ENCODE measurements around the gene PACSIN3. TPM values are rescaled to one million over a fixed set of nuclear protein-coding genes. Genes with fewer than 3 reads are reported as not detected.
"Not testable (repeated sequence)": the region's sequence is repeated elsewhere in the genome, so short reads cannot be mapped to it uniquely, and the experiment has no call there.

The PACSIN3 gene
- total RNA-seq, 2 experiments from 2014 or later = 0.91 to 1.2 TPM

DNA sequence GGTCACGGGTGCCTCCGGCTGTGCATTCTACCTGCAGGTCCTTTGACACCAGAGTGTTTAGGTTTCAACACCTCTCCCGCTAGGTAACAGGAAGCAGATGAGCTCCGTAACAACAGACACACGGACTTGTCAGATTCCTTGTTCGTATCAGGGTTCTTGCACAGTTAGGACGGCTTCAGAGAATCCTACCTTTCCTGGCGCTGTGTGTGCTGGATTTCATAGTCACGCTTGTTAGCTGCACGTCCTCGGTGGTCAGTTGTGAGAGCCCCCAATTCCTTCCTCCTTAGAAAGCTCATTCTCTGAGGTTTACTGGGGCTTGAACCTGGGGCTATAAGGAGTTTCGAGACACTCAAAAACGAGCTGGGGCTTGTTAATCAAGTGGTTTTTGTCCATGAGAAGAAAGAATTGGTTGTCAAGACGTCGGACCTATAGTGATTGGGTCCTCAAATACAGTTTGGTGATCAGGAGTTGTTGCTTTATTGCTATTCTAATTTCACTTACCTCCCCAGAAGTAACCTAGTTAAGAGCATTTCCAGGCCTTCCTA is 29.2 kb upstream of the PACSIN3 start:
- Mint-ChIP-seq H3K4me1 (peaks cover 46% of the 10 kb centered on the region), H3K9me3 (no peaks in the 10 kb centered on the region), H3K4me3 (peak overlapping the region; percentile 90), H3K27ac (peak overlapping the region; percentile 100), H3K36me3 (ENCODE audit: low read depth) (peaks cover 46% of the 10 kb centered on the region), H3K27me3 (no peaks in the 10 kb centered on the region)
- ChIA-PET POLR2A (interaction anchor here (0.8 to 7.1 kb wide), 32 partner anchors 11 to 551 kb away, joined by 3 to 161 read pairs (median 6); partner anchors contain the start of genes ACP2, ARFGAP2, ARHGAP1 and CSTPP1), CTCF (interaction anchor here (0.7 to 3.7 kb wide), 17 partner anchors 8 to 197 kb away, joined by 3 to 33 read pairs (median 4); partner anchors contain the start of genes ACP2, ARFGAP2, MADD and NR1H3)
- DNase-seq = no peak

DNA sequence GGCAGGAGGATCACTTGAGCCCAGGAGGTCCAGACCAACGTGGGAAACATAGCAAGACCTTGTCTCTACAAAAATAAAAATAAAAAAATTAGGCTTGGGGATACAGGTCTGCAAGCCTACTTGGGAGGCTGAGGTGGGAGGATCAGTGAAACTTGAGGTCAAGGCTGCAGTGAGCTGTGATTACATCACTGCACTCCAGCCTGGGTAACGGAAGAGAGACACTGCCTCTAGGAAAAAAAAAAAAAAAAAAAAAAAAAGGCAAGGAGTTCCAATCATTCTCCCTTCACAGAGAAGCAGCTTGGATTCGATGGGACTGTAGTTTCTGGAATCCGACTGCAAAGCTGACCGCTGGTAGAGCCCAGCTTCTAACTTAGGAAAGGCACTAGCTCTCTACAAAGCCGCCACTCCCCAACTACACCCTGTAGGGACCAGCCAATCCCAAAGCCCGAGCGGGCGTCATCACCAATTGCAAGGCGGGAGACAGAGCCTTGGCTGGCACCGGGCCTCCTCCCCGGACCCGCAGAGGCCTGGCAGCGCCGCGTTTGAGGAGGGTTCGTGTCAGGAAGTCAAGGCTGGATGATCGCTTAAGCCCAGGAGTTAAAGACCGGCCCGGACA is 27.8 kb upstream of the PACSIN3 start:
- H3K4me1 Mint-ChIP-seq = peaks cover 48% of the 10 kb centered on the region
- H3K27ac Mint-ChIP-seq = peak overlapping the region; percentile 100
- CTCF ChIA-PET = interaction anchor here (0.5 to 3.7 kb wide), 19 partner anchors 9 to 664 kb away, joined by 3 to 33 read pairs (median 4); partner anchors contain the start of genes ACP2, AGBL2, ARFGAP2 and MADD
- H3K36me3 Mint-ChIP-seq (ENCODE audit: low read depth) = peaks cover 36% of the 10 kb centered on the region
- H3K4me3 Mint-ChIP-seq = peak overlapping the region; percentile 90
- H3K27me3 Mint-ChIP-seq = no peaks in the 10 kb centered on the region
- peak; percentile 92 for DNase-seq
- H3K9me3 Mint-ChIP-seq = peaks cover 3% of the 10 kb centered on the region
- POLR2A ChIA-PET = interaction anchor here (0.5 to 7.1 kb wide), 37 partner anchors 8 to 634 kb away, joined by 3 to 161 read pairs (median 6); partner anchors contain the start of genes ACP2, ARFGAP2, ARHGAP1 and CKAP5

DNA sequence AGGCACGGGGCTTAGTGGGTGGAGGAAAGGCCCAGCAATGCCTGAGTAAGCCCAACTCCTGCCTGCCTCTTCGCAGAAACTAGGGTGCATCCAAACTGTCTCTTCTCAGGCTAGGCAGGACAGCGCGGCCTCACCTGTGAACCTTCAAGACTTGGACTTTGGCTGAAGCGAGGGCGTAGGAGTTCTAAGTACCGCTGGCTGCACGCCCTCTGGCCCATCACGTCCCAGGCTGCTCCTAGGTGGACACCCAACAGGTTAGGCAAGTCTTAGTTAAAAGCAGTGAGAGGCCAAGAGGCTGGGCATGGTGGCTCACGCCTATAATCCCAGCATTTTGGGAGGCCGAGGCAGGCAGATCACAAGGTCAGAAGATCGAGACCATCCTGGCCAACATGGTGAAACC is 26.7 kb upstream of the PACSIN3 start:
- no peaks in the 10 kb centered on the region for H3K27me3 Mint-ChIP-seq
- ChIA-PET POLR2A (no interaction called here), CTCF (interaction anchor here (1.5 to 2.7 kb wide), 2 partner anchors 36 to 502 kb away, joined by 3 to 19 read pairs; partner anchors contain the start of genes ACP2 and AGBL2)
- peaks cover 28% of the 10 kb centered on the region for H3K36me3 Mint-ChIP-seq (ENCODE audit: low read depth)
- no peak overlapping the region for H3K27ac Mint-ChIP-seq
- H3K4me3 Mint-ChIP-seq = no peak overlapping the region
- no peak for DNase-seq
- peaks cover 3% of the 10 kb centered on the region for H3K9me3 Mint-ChIP-seq
- peaks cover 41% of the 10 kb centered on the region for H3K4me1 Mint-ChIP-seq

DNA sequence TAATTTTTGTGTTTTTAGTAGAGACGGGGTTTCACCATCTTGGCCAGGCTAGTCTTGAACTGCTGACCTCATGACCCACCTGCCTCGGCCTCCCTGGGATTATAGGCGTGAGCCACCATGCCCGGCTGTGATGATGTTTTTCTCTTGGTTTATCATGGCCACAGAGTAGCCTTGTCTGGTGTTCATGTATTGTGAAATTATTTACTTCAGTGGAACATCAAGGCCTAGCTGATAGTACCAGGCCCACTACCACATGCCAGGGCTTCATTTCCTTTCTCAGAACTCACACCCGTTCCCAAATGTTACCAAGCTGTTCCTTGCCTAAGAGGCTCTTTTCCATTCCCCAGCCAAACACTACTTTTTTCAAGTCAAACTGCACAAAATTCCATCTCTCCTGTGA is 22.4 kb upstream of the PACSIN3 start:
- Mint-ChIP-seq H3K27ac (no peak overlapping the region), H3K4me3 (no peak overlapping the region), H3K36me3 (ENCODE audit: low read depth) (no peaks in the 10 kb centered on the region), H3K4me1 (peaks cover 18% of the 10 kb centered on the region), H3K27me3 (peaks cover 4% of the 10 kb centered on the region), H3K9me3 (peaks cover 3% of the 10 kb centered on the region)
- DNase-seq = no peak
- CTCF ChIA-PET = no interaction called here
- POLR2A ChIA-PET = no interaction called here

DNA sequence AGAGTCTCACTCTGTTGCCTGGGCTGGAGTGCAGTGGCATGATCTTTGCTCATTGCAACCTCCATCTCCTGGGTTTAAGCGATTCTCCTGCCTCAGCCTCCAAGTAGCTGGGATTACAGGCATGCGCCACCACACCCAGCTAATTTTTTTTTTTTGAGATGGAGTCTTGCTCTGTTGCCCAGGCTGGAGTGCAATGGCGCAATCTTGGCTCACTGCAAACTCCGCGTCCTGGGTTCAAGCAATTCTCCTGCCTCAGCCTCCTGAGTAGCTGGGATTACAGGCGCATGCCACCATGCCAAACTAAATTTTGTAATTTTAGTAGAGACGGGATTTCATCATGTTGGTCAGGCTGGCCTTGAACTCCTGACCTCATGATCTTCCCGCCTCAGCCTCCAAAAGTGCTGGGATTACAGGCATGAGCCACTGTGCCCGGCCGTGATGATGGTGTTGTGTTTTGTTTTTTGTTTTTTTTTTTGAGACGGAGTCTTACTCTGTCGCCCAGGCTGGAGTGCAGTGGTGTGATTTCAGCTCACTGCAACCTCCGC is 21.8 kb upstream of the PACSIN3 start:
- CTCF ChIA-PET; H3K36me3 Mint-ChIP-seq (ENCODE audit: low read depth); H3K27me3 Mint-ChIP-seq; POLR2A ChIA-PET; DNase-seq; H3K4me3 Mint-ChIP-seq; H3K9me3 Mint-ChIP-seq; H3K27ac Mint-ChIP-seq: not testable (repeated sequence)
- H3K4me1 Mint-ChIP-seq = peaks cover 15% of the 10 kb centered on the region

DNA sequence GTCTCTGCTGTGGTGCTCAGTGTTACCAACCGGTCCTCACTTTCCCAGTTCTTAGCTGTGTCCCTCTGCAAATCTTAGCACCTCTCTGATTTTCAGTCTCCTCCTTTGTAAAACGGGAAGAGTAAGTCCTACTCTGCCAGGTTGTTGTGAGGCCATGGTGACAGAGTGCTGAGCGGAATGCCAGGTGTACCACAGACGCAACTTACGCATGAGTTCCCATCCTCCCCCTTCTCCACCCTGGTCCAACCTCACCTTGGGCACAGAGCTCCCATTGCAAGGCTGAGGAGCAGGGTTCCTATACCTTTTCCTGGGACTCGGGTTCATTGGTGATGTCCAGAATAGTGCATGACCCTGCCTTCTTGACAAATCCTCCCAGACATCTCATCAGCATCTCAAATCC is 21.2 kb upstream of the PACSIN3 start:
- Mint-ChIP-seq H3K27ac (no peak overlapping the region), H3K27me3 (peaks cover 4% of the 10 kb centered on the region), H3K9me3 (peaks cover 3% of the 10 kb centered on the region), H3K36me3 (ENCODE audit: low read depth) (no peaks in the 10 kb centered on the region), H3K4me3 (no peak overlapping the region), H3K4me1 (peaks cover 13% of the 10 kb centered on the region)
- ChIA-PET CTCF (interaction anchor here (0.5 kb wide), 1 partner anchor 48 kb away, joined by 4 read pairs; no protein-coding TSS in a partner anchor), POLR2A (no interaction called here)
- no peak for DNase-seq

DNA sequence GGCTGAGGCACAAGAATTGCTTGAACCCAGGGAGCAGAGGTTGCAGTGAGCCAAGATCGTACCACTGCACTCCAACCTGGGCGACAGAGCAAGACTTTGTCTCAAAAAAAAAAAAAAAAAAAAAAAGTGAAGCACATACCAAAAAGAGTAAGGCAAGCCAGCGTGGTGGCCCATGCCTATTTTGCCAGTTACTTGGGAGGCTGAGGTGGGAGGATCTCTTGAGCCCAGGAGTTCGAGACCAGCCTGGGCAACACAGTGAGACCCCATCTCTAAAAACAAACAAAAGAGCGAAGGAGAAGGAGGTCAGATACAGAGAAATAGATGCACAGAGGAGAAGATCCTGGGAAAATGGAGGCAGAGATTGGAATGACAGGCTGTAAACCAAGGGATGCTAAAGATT is 20.3 kb upstream of the PACSIN3 start:
- DNase-seq, H3K4me3 Mint-ChIP-seq: not testable (repeated sequence)
- CTCF ChIA-PET = interaction anchor here (0.7 kb wide), 1 partner anchor 692 kb away, joined by 3 read pairs; no protein-coding TSS in a partner anchor

DNA sequence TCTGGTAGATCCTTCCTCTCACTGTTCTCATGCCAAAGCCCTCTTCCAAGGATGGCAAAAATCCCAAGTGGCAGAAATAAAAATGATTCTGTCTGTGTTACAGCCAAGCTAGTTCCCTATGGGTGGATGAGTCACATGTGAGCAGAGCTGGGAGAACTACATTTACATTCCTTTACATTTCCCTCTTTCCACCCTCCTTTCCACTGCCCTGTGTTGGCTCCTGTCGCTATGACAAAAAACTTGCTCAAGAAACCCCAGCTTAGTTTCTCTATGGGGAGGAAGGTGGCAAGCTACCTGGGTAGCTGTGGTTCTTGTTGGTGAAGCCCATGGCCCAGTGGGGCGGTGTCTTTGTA is 18.4 kb upstream of the PACSIN3 start:
- no peaks in the 10 kb centered on the region for H3K9me3 Mint-ChIP-seq
- DNase-seq = no peak
- H3K36me3 Mint-ChIP-seq (ENCODE audit: low read depth) = no peaks in the 10 kb centered on the region
- no peak overlapping the region for H3K27ac Mint-ChIP-seq
- ChIA-PET CTCF (interaction anchor here (0.7 to 2.0 kb wide), 4 partner anchors 9 to 55 kb away, joined by 3 to 6 read pairs (median 4); no protein-coding TSS in a partner anchor), POLR2A (interaction anchor here (3.0 kb wide), 1 partner anchor 10 kb away, joined by 12 read pairs; the partner anchor contains the start of gene DDB2)
- peaks cover 7% of the 10 kb centered on the region for H3K27me3 Mint-ChIP-seq
- H3K4me1 Mint-ChIP-seq = peaks cover 4% of the 10 kb centered on the region
- H3K4me3 Mint-ChIP-seq = no peak overlapping the region

More for the DNA sequence above, 20.3 kb upstream of the PACSIN3 start:
- not testable (repeated sequence) for H3K27me3 Mint-ChIP-seq; H3K36me3 Mint-ChIP-seq (ENCODE audit: low read depth); H3K27ac Mint-ChIP-seq; H3K9me3 Mint-ChIP-seq
- POLR2A ChIA-PET = interaction anchor here (0.9 to 3.0 kb wide), 2 partner anchors 8 to 27 kb away, joined by 3 to 12 read pairs; partner anchors contain the start of gene DDB2
- peaks cover 13% of the 10 kb centered on the region for H3K4me1 Mint-ChIP-seq

DNA sequence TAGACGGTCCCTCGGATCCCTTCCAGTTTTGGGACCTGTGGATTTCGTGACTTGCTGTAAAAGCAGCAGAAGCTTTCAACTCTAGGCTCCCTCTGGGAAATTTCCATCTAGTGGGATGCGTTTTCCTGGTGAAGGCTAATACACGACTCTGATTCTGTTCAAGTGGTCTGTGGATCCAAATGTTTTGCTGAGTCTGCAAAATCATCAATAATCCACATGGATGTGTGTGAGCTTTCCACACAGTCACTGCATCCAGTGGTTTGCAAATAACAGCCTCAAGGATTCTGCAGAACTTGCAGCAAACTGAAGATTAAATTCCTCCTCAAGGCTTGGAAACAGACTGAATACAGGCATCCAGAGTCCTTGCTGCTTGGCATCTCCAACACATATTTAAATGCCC is 16.3 kb upstream of the PACSIN3 start:
- no peaks in the 10 kb centered on the region for H3K36me3 Mint-ChIP-seq (ENCODE audit: low read depth)
- no peaks in the 10 kb centered on the region for H3K4me1 Mint-ChIP-seq
- H3K27me3 Mint-ChIP-seq = peaks cover 9% of the 10 kb centered on the region
- H3K27ac Mint-ChIP-seq = no peak overlapping the region
- POLR2A ChIA-PET = interaction anchor here (0.8 to 3.4 kb wide), 2 partner anchors 13 to 16 kb away, joined by 3 to 17 read pairs; partner anchors contain the start of genes DDB2 and PACSIN3
- CTCF ChIA-PET = no interaction called here
- DNase-seq = no peak
- H3K9me3 Mint-ChIP-seq = no peaks in the 10 kb centered on the region
- H3K4me3 Mint-ChIP-seq = no peak overlapping the region

DNA sequence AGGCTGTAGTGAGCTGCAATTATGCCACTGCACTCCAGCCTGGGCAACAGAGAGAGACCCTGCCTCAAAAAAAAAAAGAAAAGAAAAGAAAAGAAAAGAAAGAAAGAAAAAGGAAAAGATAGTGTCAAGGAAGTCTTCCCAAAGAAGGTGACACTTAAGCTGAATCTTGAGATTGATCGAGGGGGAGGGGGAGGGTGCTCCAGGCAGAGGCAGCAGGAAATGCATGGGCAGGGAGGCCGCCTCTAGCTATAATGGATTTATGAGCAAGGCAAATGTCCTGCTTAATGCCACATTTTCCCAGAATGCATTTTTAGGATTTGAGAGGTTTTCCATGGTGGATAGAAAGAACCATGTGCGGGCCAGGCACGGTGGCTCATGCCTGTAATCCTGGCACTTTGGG is 14.8 kb upstream of the PACSIN3 start:
- no peak overlapping the region for H3K4me3 Mint-ChIP-seq
- H3K4me1 Mint-ChIP-seq = no peaks in the 10 kb centered on the region
- POLR2A ChIA-PET = interaction anchor here (3.4 kb wide), 1 partner anchor 15 kb away, joined by 17 read pairs; the partner anchor contains the start of gene DDB2
- no peaks in the 10 kb centered on the region for H3K36me3 Mint-ChIP-seq (ENCODE audit: low read depth)
- CTCF ChIA-PET = no interaction called here
- peaks cover 7% of the 10 kb centered on the region for H3K27me3 Mint-ChIP-seq
- no peaks in the 10 kb centered on the region for H3K9me3 Mint-ChIP-seq
- no peak overlapping the region for H3K27ac Mint-ChIP-seq
- no peak for DNase-seq

DNA sequence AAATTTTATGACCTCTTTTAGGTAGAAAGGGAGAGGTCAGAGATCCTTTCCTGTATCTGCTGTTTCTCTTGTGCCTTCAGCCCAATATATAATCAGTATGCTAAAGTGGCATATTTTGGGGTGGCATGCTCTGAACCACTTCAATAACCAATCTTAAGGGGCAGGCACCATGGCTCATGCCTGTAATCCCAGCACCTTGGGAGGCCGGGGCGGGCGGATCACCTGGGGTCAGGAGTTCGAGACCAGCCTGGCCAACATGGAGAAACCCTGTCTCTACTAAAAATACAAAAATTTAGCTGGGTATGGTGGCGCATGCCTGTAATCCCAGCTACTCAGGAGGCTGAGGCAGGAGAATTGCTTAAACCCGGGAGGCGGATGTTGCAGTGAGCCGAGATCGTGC is 11.9 kb upstream of the PACSIN3 start:
- DNase-seq; H3K4me1 Mint-ChIP-seq; H3K36me3 Mint-ChIP-seq (ENCODE audit: low read depth); CTCF ChIA-PET; H3K27ac Mint-ChIP-seq; POLR2A ChIA-PET; H3K4me3 Mint-ChIP-seq; H3K9me3 Mint-ChIP-seq: not testable (repeated sequence)
- peaks cover 11% of the 10 kb centered on the region for H3K27me3 Mint-ChIP-seq

DNA sequence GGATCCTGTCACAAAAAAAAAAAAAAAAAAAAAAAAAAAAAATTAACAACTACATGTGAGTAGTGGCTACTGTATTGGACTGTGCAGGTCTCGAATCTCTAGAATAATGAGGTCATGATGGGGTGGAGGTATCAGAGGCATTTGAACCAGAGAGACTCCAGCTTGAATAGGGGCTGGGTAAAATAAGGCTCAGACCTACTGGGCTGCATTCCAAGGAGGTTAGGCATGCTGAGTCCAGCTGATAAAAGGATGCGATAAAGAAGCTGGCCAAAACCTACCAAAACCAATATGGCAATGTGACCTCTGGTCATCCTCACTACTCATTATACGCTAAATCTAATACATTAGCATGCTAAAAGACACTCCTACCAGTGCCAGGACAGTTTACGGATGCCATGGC is 5.9 kb upstream of the PACSIN3 start:
- CTCF ChIA-PET = interaction anchor here (0.9 to 1.2 kb wide), 2 partner anchors 11 to 14 kb away, joined by 3 read pairs; no protein-coding TSS in a partner anchor
- H3K9me3 Mint-ChIP-seq = no peaks in the 10 kb centered on the region
- no peak overlapping the region for H3K4me3 Mint-ChIP-seq
- POLR2A ChIA-PET = no interaction called here
- peaks cover 31% of the 10 kb centered on the region for H3K27me3 Mint-ChIP-seq
- H3K36me3 Mint-ChIP-seq (ENCODE audit: low read depth) = no peaks in the 10 kb centered on the region
- no peak overlapping the region for H3K27ac Mint-ChIP-seq
- DNase-seq = no peak
- H3K4me1 Mint-ChIP-seq = peaks cover 4% of the 10 kb centered on the region

DNA sequence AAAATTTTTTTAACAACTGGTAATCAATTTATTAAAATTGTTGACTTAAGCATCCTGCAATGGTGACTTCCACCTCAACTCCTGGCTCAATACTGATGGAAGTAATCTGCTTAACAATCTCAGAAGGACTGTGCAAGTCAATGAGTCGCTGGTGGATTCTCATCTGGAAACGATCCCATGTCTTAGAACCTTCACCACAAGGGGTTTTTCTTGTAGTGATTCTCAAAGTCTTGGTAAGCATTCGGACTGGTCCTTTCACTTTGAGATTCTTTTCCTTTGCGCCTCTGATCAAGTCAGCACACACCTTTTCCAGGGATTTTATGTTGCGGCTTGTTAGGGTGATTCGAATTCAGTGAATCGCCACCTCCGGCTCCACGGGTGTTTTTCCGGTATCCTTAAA is 4.9 kb upstream of the PACSIN3 start:
- H3K9me3 Mint-ChIP-seq; H3K27ac Mint-ChIP-seq; H3K4me3 Mint-ChIP-seq; H3K36me3 Mint-ChIP-seq (ENCODE audit: low read depth); POLR2A ChIA-PET; DNase-seq: not testable (repeated sequence)
- H3K4me1 Mint-ChIP-seq = peaks cover 10% of the 10 kb centered on the region
- peaks cover 38% of the 10 kb centered on the region for H3K27me3 Mint-ChIP-seq
- CTCF ChIA-PET = interaction anchor here (0.6 to 1.2 kb wide), 2 partner anchors 13 to 131 kb away, joined by 3 to 5 read pairs; no protein-coding TSS in a partner anchor

All from activated CD4-positive, alpha-beta memory T cell treated with anti-CD3 and anti-CD28 coated beads, Interleukin-2, amount 10 ng/mL, durations not matched to agents 7 days and 5 days (primary cell).